Mesothelial cell of epicardium (in vitro differentiated cells): ENCODE measurements around the gene MMP20. TPM values are rescaled to one million over a fixed set of nuclear protein-coding genes. Genes with fewer than 3 reads are reported as not detected.

Experiments
- DNase-seq, 2 experiments: peaks; one replicate each; pipeline ENCODE4 v3.0.0; 2021; ENCODE audit warnings: low spot score in 2 of 2; ENCODE audit not compliant: unreplicated experiment in 2 of 2
- H3K27ac Mint-ChIP-seq: 2 replicates; pipeline ENCODE4 v1.8.0; 2021; ENCODE audit warnings: mixed read lengths
- H3K27me3 Mint-ChIP-seq: 2 replicates; pipeline ENCODE4 v1.8.0; 2021; ENCODE audit warnings: low read depth, mixed read lengths
- H3K36me3 Mint-ChIP-seq: 2 replicates; pipeline ENCODE4 v1.8.0; 2021; ENCODE audit warnings: mixed read lengths
- H3K4me1 Mint-ChIP-seq: 2 replicates; pipeline ENCODE4 v1.8.0; 2021; ENCODE audit warnings: mixed read lengths
- H3K4me3 Mint-ChIP-seq: 2 replicates; pipeline ENCODE4 v1.8.0; 2021; ENCODE audit warnings: mild to moderate bottlenecking, moderate library complexity, mixed read lengths
- H3K9me3 Mint-ChIP-seq: 2 replicates; pipeline ENCODE4 v1.8.0; 2021; ENCODE audit warnings: mixed read lengths
- total RNA-seq: library from RNA; stranded (reverse); gene quantifications from 3 replicates; pipeline ENCODE4 v1.2.1, GENCODE V29; 2021
- TF ChIP-seq, protein P1 (sequence below): fragments of 200-600 bp; sonication (generic); IDR thresholded peaks from one replicate; pipeline ENCODE4 v1.5.0; 2021; ENCODE audit warnings: antibody characterized with exemption; ENCODE audit not compliant: unreplicated experiment

The MMP20 gene
- total RNA-seq, 1 donor from 2014 or later = not detected

GRCh38 chr11:102643941-102644340, 18.8 kb upstream of the MMP20 start:
- Mint-ChIP-seq H3K4me3 (no peak overlapping the region), H3K4me1 (no peaks in the 10 kb centered on the region), H3K27ac (no peak overlapping the region), H3K9me3 (no peaks in the 10 kb centered on the region), H3K27me3 (no peaks in the 10 kb centered on the region), H3K36me3 (no peaks in the 10 kb centered on the region)
- TF ChIP-seq, protein P1, sequence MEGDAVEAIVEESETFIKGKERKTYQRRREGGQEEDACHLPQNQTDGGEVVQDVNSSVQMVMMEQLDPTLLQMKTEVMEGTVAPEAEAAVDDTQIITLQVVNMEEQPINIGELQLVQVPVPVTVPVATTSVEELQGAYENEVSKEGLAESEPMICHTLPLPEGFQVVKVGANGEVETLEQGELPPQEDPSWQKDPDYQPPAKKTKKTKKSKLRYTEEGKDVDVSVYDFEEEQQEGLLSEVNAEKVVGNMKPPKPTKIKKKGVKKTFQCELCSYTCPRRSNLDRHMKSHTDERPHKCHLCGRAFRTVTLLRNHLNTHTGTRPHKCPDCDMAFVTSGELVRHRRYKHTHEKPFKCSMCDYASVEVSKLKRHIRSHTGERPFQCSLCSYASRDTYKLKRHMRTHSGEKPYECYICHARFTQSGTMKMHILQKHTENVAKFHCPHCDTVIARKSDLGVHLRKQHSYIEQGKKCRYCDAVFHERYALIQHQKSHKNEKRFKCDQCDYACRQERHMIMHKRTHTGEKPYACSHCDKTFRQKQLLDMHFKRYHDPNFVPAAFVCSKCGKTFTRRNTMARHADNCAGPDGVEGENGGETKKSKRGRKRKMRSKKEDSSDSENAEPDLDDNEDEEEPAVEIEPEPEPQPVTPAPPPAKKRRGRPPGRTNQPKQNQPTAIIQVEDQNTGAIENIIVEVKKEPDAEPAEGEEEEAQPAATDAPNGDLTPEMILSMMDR = no peak
- DNase-seq = no peak

DNA sequence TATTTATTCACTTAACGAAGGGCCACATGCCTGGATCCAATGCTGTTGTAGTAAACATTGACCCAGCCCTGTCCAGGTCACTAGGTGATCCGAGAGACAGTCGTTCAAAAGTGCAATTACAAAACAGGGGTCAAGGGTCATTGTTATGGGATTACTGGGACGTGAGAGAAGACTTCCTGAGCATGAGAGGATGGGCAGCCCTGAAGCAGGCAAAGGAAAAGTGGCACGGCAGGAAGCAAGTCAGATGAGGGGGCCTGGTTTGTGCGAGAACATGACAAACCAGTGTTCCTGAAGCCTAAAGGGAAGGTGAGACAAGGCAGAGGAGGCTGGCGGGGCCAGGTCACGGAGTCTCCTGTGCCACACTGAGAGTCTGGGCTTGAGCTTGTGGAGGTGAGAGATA, 15.8 kb upstream of the MMP20 start:
- Mint-ChIP-seq H3K4me3 (no peak overlapping the region), H3K4me1 (no peaks in the 10 kb centered on the region), H3K36me3 (no peaks in the 10 kb centered on the region), H3K27me3 (no peaks in the 10 kb centered on the region), H3K27ac (no peak overlapping the region), H3K9me3 (no peaks in the 10 kb centered on the region)
- TF ChIP-seq, protein P1 = no peak
- no peak for DNase-seq

DNA sequence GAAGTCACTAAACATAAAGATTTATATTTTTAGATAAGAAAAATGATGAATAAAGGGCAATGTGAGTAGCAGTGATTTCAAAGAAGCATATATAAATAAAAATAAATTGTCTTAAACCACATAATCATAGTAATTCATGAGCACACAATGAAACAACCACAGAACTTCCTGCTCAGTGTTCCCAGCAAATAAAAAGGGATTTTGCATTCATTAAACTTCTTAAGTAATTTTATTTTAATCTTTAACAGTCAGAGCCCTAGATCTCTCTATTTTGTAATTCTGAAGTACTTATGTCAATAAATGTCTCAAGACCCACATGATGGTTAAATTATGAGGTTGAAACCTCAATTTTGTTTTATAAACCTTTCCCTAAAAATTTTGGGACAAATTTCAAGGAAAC, 14.5 kb upstream of the MMP20 start:
- H3K27me3 Mint-ChIP-seq = no peaks in the 10 kb centered on the region
- no peaks in the 10 kb centered on the region for H3K4me1 Mint-ChIP-seq
- no peak overlapping the region for H3K27ac Mint-ChIP-seq
- DNase-seq = no peak
- no peaks in the 10 kb centered on the region for H3K36me3 Mint-ChIP-seq
- no peaks in the 10 kb centered on the region for H3K9me3 Mint-ChIP-seq
- TF ChIP-seq, protein P1 = no peak
- H3K4me3 Mint-ChIP-seq = no peak overlapping the region

- Mint-ChIP-seq H3K4me1 (no peaks in the 10 kb centered on the region), H3K27ac (no peak overlapping the region), H3K27me3 (no peaks in the 10 kb centered on the region), H3K36me3 (no peaks in the 10 kb centered on the region), H3K9me3 (no peaks in the 10 kb centered on the region), H3K4me3 (no peak overlapping the region)
- no peak for DNase-seq
- TF ChIP-seq, protein P1 = no peak
Measured at GRCh38 chr11:102637731-102638130, 12.6 kb upstream of the MMP20 start.

GRCh38 chr11:102633385-102634026, 8.4 kb upstream of the MMP20 start:
- TF ChIP-seq, protein P1 = no peak
- Mint-ChIP-seq H3K27me3 (peaks cover 1% of the 10 kb centered on the region), H3K9me3 (no peaks in the 10 kb centered on the region), H3K27ac (no peak overlapping the region), H3K4me3 (no peak overlapping the region), H3K36me3 (no peaks in the 10 kb centered on the region), H3K4me1 (no peaks in the 10 kb centered on the region)
- DNase-seq = no peak

GRCh38 chr11:102632026-102632425, 6.9 kb upstream of the MMP20 start:
- Mint-ChIP-seq H3K27me3 (peaks cover 1% of the 10 kb centered on the region), H3K36me3 (no peaks in the 10 kb centered on the region), H3K4me1 (no peaks in the 10 kb centered on the region), H3K4me3 (no peak overlapping the region), H3K9me3 (no peaks in the 10 kb centered on the region), H3K27ac (no peak overlapping the region)
- TF ChIP-seq, protein P1 = no peak
- DNase-seq = no peak
